A549 (cell line): Measurements from ENCODE around the gene DNAJC7. TPM values are rescaled to one million over a fixed set of nuclear protein-coding genes. Genes with fewer than 3 reads are reported as not detected.

Source experiments
- ATAC-seq, 2 experiments: fragments of 200-7000 bp in 1 of 2; fragments of >200 bp in 1 of 2; cut with Nextera tagmentation in 1 of 2; cut with Tn5 transposase in 1 of 2; 3 replicates each; pipeline versions ENCODE4 v1.8.0 to v1.9.1; 2018 to 2020; ENCODE audit warnings: mild to moderate bottlenecking in 1 of 2, moderate library complexity in 1 of 2
- CTCF ChIA-PET: fragments of 300-600 bp; sonication (Branson Sonifier 250); formaldehyde crosslinking; extraction: SDS; loops from one replicate; lab custom pipeline; 2021; ENCODE audit warnings: antibody characterized with exemption, inconsistent platforms; lab: Yijun Ruan, JAX
- POLR2A ChIA-PET: fragments of 350-600 bp; formaldehyde crosslinking; extraction: SDS; loops from one replicate; lab custom pipeline; 2021; ENCODE audit warnings: antibody characterized with exemption, inconsistent platforms; lab: Yijun Ruan, JAX
- DNase-seq, 2 experiments: peaks; one replicate each; pipeline versions ENCODE4 v3.0.0 to v3.0.0-alpha.2; 2011 to 2016; ENCODE audit warnings: low read depth in 1 of 2, low spot score in 1 of 2
- FAIRE-seq: peaks from 2 replicates; lab custom pipeline; 2011; peaks lifted over from hg19 to GRCh38; lab: Jason Lieb, UNC
- H3K27ac ChIP-seq, 2 experiments: fragments of >200 bp; sonication (Bioruptor Twin); formaldehyde crosslinking; 3 replicates each; pipeline ENCODE4 v1.5.1; 2016 to 2017
- H3K4me1 ChIP-seq: fragments of >200 bp; sonication (Bioruptor Twin); formaldehyde crosslinking; 3 replicates; pipeline ENCODE4 v1.6.1; 2016
- H3K4me2 ChIP-seq: fragments of >200 bp; sonication (Bioruptor Twin); formaldehyde crosslinking; 3 replicates; pipeline ENCODE4 v1.6.1; 2016
- H3K4me3 ChIP-seq: fragments of >200 bp; sonication (Bioruptor Twin); formaldehyde crosslinking; 3 replicates; pipeline ENCODE4 v1.5.1; 2016
- H3K9me3 ChIP-seq: fragments of >200 bp; sonication (Bioruptor Twin); formaldehyde crosslinking; 3 replicates; pipeline ENCODE4 v1.6.1; 2016
- ATOH8 ChIP-seq: fragments of 250-450 bp; sonication (Bioruptor Pico); IDR thresholded peaks from 2 replicates; pipeline ENCODE4 v1.5.0; 2020; ENCODE audit warnings: low read depth, mild to moderate bottlenecking, moderate library complexity
- BHLHE40 ChIP-seq: IDR thresholded peaks from 2 replicates; pipeline ENCODE4 v1.6.1; 2012; ENCODE audit warnings: low read depth, low read length, inconsistent platforms
- CHD2 ChIP-seq: fragments of 150-350 bp; IDR thresholded peaks from 2 replicates; pipeline ENCODE4 v1.6.1; 2014; ENCODE audit warnings: low read length; ENCODE audit not compliant: partially characterized antibody
- CTCF ChIP-seq: fragments of >200 bp; sonication (Bioruptor Twin); formaldehyde crosslinking; IDR thresholded peaks from 3 replicates; pipeline ENCODE4 v1.5.1; 2016
- ESRRA ChIP-seq: fragments of 150-350 bp; IDR thresholded peaks from 2 replicates; pipeline ENCODE4 v1.6.1; 2014; ENCODE audit warnings: mild to moderate bottlenecking, low read length, borderline replicate concordance
- GATA3 ChIP-seq: IDR thresholded peaks from 2 replicates; pipeline ENCODE4 v1.6.1; 2012; ENCODE audit warnings: borderline replicate concordance
- HOXA7 ChIP-seq: fragments of 250-450 bp; sonication (Bioruptor Pico); IDR thresholded peaks from 2 replicates; pipeline ENCODE4 v1.5.0; 2020; ENCODE audit warnings: mild to moderate bottlenecking, moderate library complexity
- HOXB13 ChIP-seq: fragments of 250-450 bp; sonication (Bioruptor Pico); IDR thresholded peaks from 2 replicates; pipeline ENCODE4 v1.5.0; 2020; ENCODE audit warnings: low read depth, mild to moderate bottlenecking, moderate library complexity
- KDM1A ChIP-seq: fragments of 200-600 bp; sonication (generic); IDR thresholded peaks from 2 replicates; pipeline ENCODE4 v1.6.1; 2016; ENCODE audit warnings: low read depth, mild to moderate bottlenecking
- KDM5A ChIP-seq: fragments of 200-600 bp; sonication (generic); IDR thresholded peaks from 2 replicates; pipeline ENCODE4 v1.6.1; 2016; ENCODE audit warnings: antibody characterized with exemption, mild to moderate bottlenecking
- MAFK ChIP-seq: fragments of 450-650 bp; IDR thresholded peaks from 2 replicates; pipeline ENCODE4 v1.6.1; 2014; ENCODE audit not compliant: partially characterized antibody
- NR3C1 ChIP-seq: fragments of >200 bp; sonication (Bioruptor Twin); formaldehyde crosslinking; IDR thresholded peaks from 3 replicates; pipeline ENCODE4 v1.6.1; 2017
- POLR2AphosphoS2 ChIP-seq: conservative IDR thresholded peaks from 2 replicates; pipeline ENCODE4 v1.6.1; 2012; ENCODE audit warnings: low read length, improper control_type of control experiment, inconsistent platforms
- RARB ChIP-seq: fragments of 250-450 bp; sonication (Bioruptor Pico); IDR thresholded peaks from 2 replicates; pipeline ENCODE4 v1.8.0; 2021; ENCODE audit warnings: mild to moderate bottlenecking, moderate library complexity
- REST ChIP-seq: fragments of 200-600 bp; sonication (generic); IDR thresholded peaks from 2 replicates; pipeline ENCODE4 v1.6.1; 2016; ENCODE audit warnings: antibody characterized with exemption, mild to moderate bottlenecking, moderate library complexity
- RFX5 ChIP-seq: fragments of 450-650 bp; IDR thresholded peaks from 2 replicates; pipeline ENCODE4 v1.7.1; 2014; ENCODE audit warnings: antibody characterized with exemption, mild to moderate bottlenecking, moderate library complexity
- RNF2 ChIP-seq: fragments of 200-600 bp; sonication (generic); IDR thresholded peaks from 2 replicates; pipeline ENCODE4 v1.6.1; 2016; ENCODE audit warnings: low read depth, mild to moderate bottlenecking, antibody characterized with exemption, moderate library complexity, borderline replicate concordance
- TFCP2L1 ChIP-seq: fragments of 250-450 bp; sonication (Bioruptor Pico); IDR thresholded peaks from 2 replicates; pipeline ENCODE4 v1.5.0; 2021; ENCODE audit warnings: mild to moderate bottlenecking
- TP53 ChIP-seq: fragments of 250-450 bp; sonication (Bioruptor Pico); IDR thresholded peaks from 2 replicates; pipeline ENCODE4 v1.5.0; 2021; ENCODE audit warnings: mild to moderate bottlenecking, moderate library complexity
- ZC3H11A ChIP-seq: fragments of 450-650 bp; IDR thresholded peaks from 2 replicates; pipeline ENCODE4 v1.6.1; 2014; ENCODE audit warnings: antibody characterized with exemption, mild to moderate bottlenecking
- ZFP36 ChIP-seq: fragments of 450-650 bp; IDR thresholded peaks from 2 replicates; pipeline ENCODE4 v1.6.1; 2014; ENCODE audit warnings: borderline replicate concordance; ENCODE audit not compliant: partially characterized antibody
- WGBS: methylation state at CpG from one replicate; pipeline ENCODE4 v1.1.6; 2017; ENCODE audit errors: missing lambda C conversion rate; 5-methylcytosine and 5-hydroxymethylcytosine counted together
- polyA plus RNA-seq, 4 experiments: library from polyadenylated mRNA; depleted of rRNA in 3 of 4; stranded (reverse); fragments of >200 nt; fragmentation: RNase III in 1 of 4; extraction: RNeasy Plus Mini Kit Qiagen cat#74134 plus additional on column Dnase treatment in 1 of 4; gene quantifications; 2 replicates in 3 of 4; 3 replicates in 1 of 4; pipeline ENCODE4 v1.2.3, GENCODE V29; 2011 to 2017
- TF ChIP-seq, protein P1 (sequence below): fragments of 150-350 bp; IDR thresholded peaks from 2 replicates; pipeline ENCODE4 v1.6.1; 2014; ENCODE audit warnings: low read depth, mild to moderate bottlenecking, low read length
- TF ChIP-seq, protein P2 (sequence below): IDR thresholded peaks from 2 replicates; pipeline ENCODE4 v1.6.1; 2012
- TF ChIP-seq, protein P3 (sequence below): IDR thresholded peaks from 2 replicates; pipeline ENCODE4 v1.6.1; 2012; ENCODE audit warnings: low read depth, borderline replicate concordance

The DNAJC7 gene
- polyA plus RNA-seq, 2 of the 4 experiments (the other 2 are of a cell fraction) = 95.3 to 148 TPM

- TF ChIP-seq, protein P1, sequence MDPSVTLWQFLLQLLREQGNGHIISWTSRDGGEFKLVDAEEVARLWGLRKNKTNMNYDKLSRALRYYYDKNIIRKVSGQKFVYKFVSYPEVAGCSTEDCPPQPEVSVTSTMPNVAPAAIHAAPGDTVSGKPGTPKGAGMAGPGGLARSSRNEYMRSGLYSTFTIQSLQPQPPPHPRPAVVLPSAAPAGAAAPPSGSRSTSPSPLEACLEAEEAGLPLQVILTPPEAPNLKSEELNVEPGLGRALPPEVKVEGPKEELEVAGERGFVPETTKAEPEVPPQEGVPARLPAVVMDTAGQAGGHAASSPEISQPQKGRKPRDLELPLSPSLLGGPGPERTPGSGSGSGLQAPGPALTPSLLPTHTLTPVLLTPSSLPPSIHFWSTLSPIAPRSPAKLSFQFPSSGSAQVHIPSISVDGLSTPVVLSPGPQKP = no peak
- TF ChIP-seq, protein P2, sequence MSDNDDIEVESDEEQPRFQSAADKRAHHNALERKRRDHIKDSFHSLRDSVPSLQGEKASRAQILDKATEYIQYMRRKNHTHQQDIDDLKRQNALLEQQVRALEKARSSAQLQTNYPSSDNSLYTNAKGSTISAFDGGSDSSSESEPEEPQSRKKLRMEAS = no peak
- TF ChIP-seq, all 56 proteins: peak for 0
These were observed 15.0 kb downstream of the DNAJC7 start (continued) for GRCh38 chr17:42002175-42002791.

- ATAC-seq (no peak), DNase-seq (no peak), FAIRE-seq (no peak)
- Histone ChIP-seq H3K4me1 (peaks cover 46% of the 10 kb centered on the region), H3K4me3 (no peak overlapping the region), H3K9me3 (no peaks in the 10 kb centered on the region), H3K4me2 (no peak overlapping the region; the same call in 2 of the 3 replicates), H3K27ac (peak overlapping the region; percentile 61 to 84; a peak in 3 of 6 replicates)
- WGBS = 100% methylated on average over 2 of the region's 2 CpGs
- TF ChIP-seq ESRRA (no peak), RFX5 (no peak), ATOH8 (CRISPR knock-in tag) (no peak), CHD2 (no peak), MAFK (peak; percentile 85)
- TF ChIP-seq, protein P3, sequence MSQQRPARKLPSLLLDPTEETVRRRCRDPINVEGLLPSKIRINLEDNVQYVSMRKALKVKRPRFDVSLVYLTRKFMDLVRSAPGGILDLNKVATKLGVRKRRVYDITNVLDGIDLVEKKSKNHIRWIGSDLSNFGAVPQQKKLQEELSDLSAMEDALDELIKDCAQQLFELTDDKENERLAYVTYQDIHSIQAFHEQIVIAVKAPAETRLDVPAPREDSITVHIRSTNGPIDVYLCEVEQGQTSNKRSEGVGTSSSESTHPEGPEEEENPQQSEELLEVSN = no peak
- TF ChIP-seq, protein P1 = no peak
- ChIA-PET CTCF (interaction anchor here (1.1 to 6.5 kb wide), 3 partner anchors 17 to 38 kb away, joined by 3 to 70 read pairs (median 4); partner anchors contain the start of genes DNAJC7 and NKIRAS2), POLR2A (interaction anchor here (1.9 kb wide), 1 partner anchor 16 kb away, joined by 10 read pairs; the partner anchor contains the start of gene DNAJC7)
These were observed 15.5 kb downstream of the DNAJC7 start for GRCh38 chr17:42001729-42002128.

DNA sequence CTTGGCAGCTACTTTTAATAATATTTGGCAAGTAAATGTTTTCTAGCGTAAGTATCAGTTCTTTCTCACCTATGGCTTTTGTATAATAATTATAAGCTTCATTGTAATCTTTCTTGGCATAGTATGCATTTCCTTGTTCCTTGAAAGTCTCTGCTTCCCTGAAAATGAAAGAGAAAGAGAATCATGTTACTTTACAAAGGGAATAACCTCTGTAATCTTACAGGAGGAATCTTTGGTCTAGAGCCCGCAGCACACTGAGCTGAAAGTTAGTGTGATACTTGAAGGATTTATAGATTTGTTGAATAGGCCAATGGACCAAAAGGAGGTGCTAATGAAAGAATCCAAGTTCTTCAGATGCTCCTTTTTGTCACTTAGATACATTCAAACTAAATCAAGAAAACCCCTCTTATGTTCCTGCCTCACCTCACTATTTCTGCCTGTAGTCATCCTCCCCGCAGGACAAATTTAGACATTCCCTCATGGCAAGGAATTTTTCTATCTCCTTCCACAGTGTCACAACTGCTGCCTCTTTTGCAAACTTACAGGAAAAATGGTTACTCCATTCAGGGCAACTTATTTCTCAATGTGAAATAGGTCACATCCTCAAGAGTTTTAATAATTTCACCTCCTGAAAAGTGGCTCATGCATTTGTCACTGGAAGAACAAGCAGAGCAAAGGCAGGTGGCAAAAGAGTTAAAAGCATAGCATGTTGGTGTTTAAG, 16.7 kb downstream of the DNAJC7 start:
- TF ChIP-seq REST (no peak), KDM5A (no peak), ZFP36 (no peak), TP53 (CRISPR knock-in tag) (no peak), RNF2 (no peak), CTCF (no peak), HOXA7 (CRISPR knock-in tag) (no peak), TFCP2L1 (CRISPR knock-in tag) (no peak), ZC3H11A (no peak), BHLHE40 (no peak), HOXB13 (no peak), RARB (no peak), GATA3 (no peak), NR3C1 (no peak), POLR2AphosphoS2 (no peak), KDM1A (no peak)
- DNase-seq (no peak), FAIRE-seq (no peak), ATAC-seq (no peak)
- Histone ChIP-seq H3K9me3 (no peaks in the 10 kb centered on the region), H3K27ac (no peak overlapping the region), H3K4me2 (no peak overlapping the region), H3K4me1 (peaks cover 42% of the 10 kb centered on the region), H3K4me3 (no peak overlapping the region)
- ChIA-PET CTCF (interaction anchor here (0.7 to 1.8 kb wide), 7 partner anchors 11 to 38 kb away, joined by 3 to 7 read pairs (median 3); partner anchors contain the start of genes DNAJC7 and NKIRAS2), POLR2A (no interaction called here)
- WGBS = 91% methylated on average over 3 of the region's 3 CpGs
